CD14-positive monocyte (primary cell): Measurements from ENCODE around the gene CNTN1. TPM values are rescaled to one million over a fixed set of nuclear protein-coding genes. Genes with fewer than 3 reads are reported as not detected.
A peak's percentile ranks its signal among the peaks of the same experiment; 100 is the strongest.

ENCODE experiments used
- DNase-seq, 3 donors: peaks; one replicate each; pipeline ENCODE4 v3.0.0-alpha.2; 2011 to 2022
- H2AFZ ChIP-seq: 2 replicates; pipeline ENCODE4 v1.6.0; 2012; ENCODE audit warnings: mild to moderate bottlenecking, low read depth, low read length, inconsistent platforms; ENCODE audit not compliant: insufficient read depth, poor library complexity, severe bottlenecking
- H3K27ac ChIP-seq, 2 donors: 1 replicate in 1 of 2; 2 replicates in 1 of 2; pipeline ENCODE4 v1.5.1; 2012 to 2013; ENCODE audit warnings: low read length in 2 of 2, control low read depth in 1 of 2, inconsistent platforms in 1 of 2, low read depth in 1 of 2, mild to moderate bottlenecking in 1 of 2
- H3K27me3 ChIP-seq, 2 donors: one replicate each; pipeline versions ENCODE4 v1.6.0 to v1.6.1; 2011 to 2013; ENCODE audit warnings: low read length in 2 of 2; ENCODE audit not compliant: control insufficient read depth in 2 of 2, insufficient read depth in 2 of 2
- H3K36me3 ChIP-seq, 2 donors: replicated peaks in 1 of 2; 1 replicate in 1 of 2; 2 replicates in 1 of 2; pipeline versions ENCODE4 v1.5.1 to v1.6.1; 2012 to 2013; ENCODE audit warnings: low read length in 2 of 2, control low read depth in 1 of 2, inconsistent platforms in 1 of 2, mild to moderate bottlenecking in 1 of 2; ENCODE audit not compliant: insufficient read depth in 2 of 2, control insufficient read depth in 1 of 2
- H3K4me1 ChIP-seq, 2 donors: 1 replicate in 1 of 2; 2 replicates in 1 of 2; pipeline versions ENCODE4 v1.5.1 to v1.6.1; 2012 to 2013; ENCODE audit warnings: low read length in 2 of 2, control low read depth in 1 of 2, inconsistent platforms in 1 of 2, mild to moderate bottlenecking in 1 of 2, moderate library complexity in 1 of 2; ENCODE audit not compliant: insufficient read depth in 2 of 2, control insufficient read depth in 1 of 2
- H3K4me2 ChIP-seq: replicated peaks from 2 replicates; pipeline ENCODE3; 2012; ENCODE audit warnings: low read length, moderate library complexity, mild to moderate bottlenecking; ENCODE audit not compliant: poor library complexity, severe bottlenecking; ENCODE audit errors: extremely low read depth
- H3K4me3 ChIP-seq, 3 experiments: fragments of 200-600 bp in 1 of 3; sonication (generic) in 1 of 3; replicated peaks in 1 of 3; 1 replicate in 2 of 3; 2 replicates in 1 of 3; pipeline ENCODE4 v1.5.1; 2011 to 2013; ENCODE audit warnings: low read length in 3 of 3, mild to moderate bottlenecking in 3 of 3, control low read depth in 2 of 3, low read depth in 2 of 3, inconsistent platforms in 1 of 3, moderate library complexity in 1 of 3
- H3K79me2 ChIP-seq: 2 replicates; pipeline ENCODE4 v1.6.0; 2012; ENCODE audit warnings: mild to moderate bottlenecking, control low read depth, inconsistent platforms, low read length, moderate library complexity; ENCODE audit not compliant: insufficient read depth
- H3K9ac ChIP-seq: 2 replicates; pipeline ENCODE4 v1.6.0; 2017; ENCODE audit warnings: low read length, mild to moderate bottlenecking; ENCODE audit not compliant: insufficient read depth, poor library complexity, severe bottlenecking
- H3K9me3 ChIP-seq, 2 donors: replicated peaks in 1 of 2; 1 replicate in 1 of 2; 2 replicates in 1 of 2; pipeline versions ENCODE4 v1.5.1 to v1.6.1; 2012 to 2013; ENCODE audit warnings: low read length in 2 of 2, control low read depth in 1 of 2; ENCODE audit not compliant: control insufficient read depth in 1 of 2, insufficient read depth in 1 of 2
- H4K20me1 ChIP-seq: 2 replicates; pipeline ENCODE4 v1.6.0; 2012; ENCODE audit warnings: mild to moderate bottlenecking, low read length, control low read depth, moderate library complexity; ENCODE audit not compliant: insufficient read depth
- H3K27ac Mint-ChIP-seq, 7 donors: one replicate each; pipeline ENCODE4 v1.8.0; 2020; ENCODE audit warnings: mild to moderate bottlenecking in 7 of 7, mixed read lengths in 7 of 7, moderate library complexity in 6 of 7, inconsistent platforms in 2 of 7
- H3K27me3 Mint-ChIP-seq, 3 donors: one replicate each; pipeline ENCODE4 v1.8.0; 2021 to 2022; ENCODE audit warnings: low read depth in 3 of 3, mild to moderate bottlenecking in 3 of 3, mixed read lengths in 3 of 3, moderate library complexity in 3 of 3, inconsistent platforms in 1 of 3
- H3K36me3 Mint-ChIP-seq, 2 donors: one replicate each; pipeline ENCODE4 v1.8.0; 2020; ENCODE audit warnings: mixed read lengths in 2 of 2, inconsistent platforms in 1 of 2, mild to moderate bottlenecking in 1 of 2
- H3K4me1 Mint-ChIP-seq: one replicate; pipeline ENCODE4 v1.8.0; 2020; ENCODE audit warnings: mild to moderate bottlenecking, mixed read lengths
- H3K4me3 Mint-ChIP-seq, 2 donors: one replicate each; pipeline ENCODE4 v1.8.0; 2020; ENCODE audit warnings: mild to moderate bottlenecking in 2 of 2, mixed read lengths in 2 of 2, moderate library complexity in 1 of 2
- H3K9me3 Mint-ChIP-seq, 7 donors: one replicate each; pipeline ENCODE4 v1.8.0; 2020 to 2022; ENCODE audit warnings: mixed read lengths in 7 of 7, mild to moderate bottlenecking in 6 of 7, moderate library complexity in 6 of 7, inconsistent platforms in 2 of 7
- CTCF ChIP-seq: fragments of 200-600 bp; IDR thresholded peaks from one replicate; pipeline ENCODE4 v1.8.0; 2022; ENCODE audit warnings: antibody characterized with exemption, mild to moderate bottlenecking
- WGBS: methylation state at CpG from one replicate; pipeline ENCODE4 v1.1.5; 2013; ENCODE audit warnings: missing lambda C conversion rate; ENCODE audit not compliant: insufficient coverage; 5-methylcytosine and 5-hydroxymethylcytosine counted together
- intact Hi-C, 2 donors: fragments of 100-400 bp; cut with micrococcal nuclease; formaldehyde crosslinking; loops; one replicate each; pipeline versions ENCODE4 v1.15.0 to v1.15.1; 2023
- polyA plus RNA-seq, 3 donors: library from polyadenylated mRNA; depleted of rRNA in 1 of 3; unstranded in 2 of 3; stranded (reverse) in 1 of 3; fragments of 300-500 nt in 2 of 3; fragments of >200 nt in 1 of 3; fragmentation: Illumina TruSeq in 2 of 3; gene quantifications; 1 replicate in 2 of 3; 2 replicates in 1 of 3; pipeline ENCODE4 v1.2.3, GENCODE V29; 2012 to 2021

Gene CNTN1
- polyA plus RNA-seq, 3 donors, result not detected

GRCh38 chr12:40921563-40922163 is 229.4 kb downstream of the CNTN1 start:
- H3K4me3 ChIP-seq, result no peak overlapping the region
- no peaks in the 10 kb centered on the region for H3K36me3 ChIP-seq
- no peaks in the 10 kb centered on the region for H3K27me3 ChIP-seq
- H2AFZ ChIP-seq, result no peak overlapping the region
- no peak overlapping the region for H3K9ac ChIP-seq
- no peak for DNase-seq
- H3K9me3 ChIP-seq, result no peaks in the 10 kb centered on the region
- H3K79me2 ChIP-seq, result no peaks in the 10 kb centered on the region
- intact Hi-C loops, result no loop called here
- Mint-ChIP-seq H3K36me3 (no peaks in the 10 kb centered on the region), H3K4me3 (no peak overlapping the region), H3K4me1 (peaks cover 5% of the 10 kb centered on the region), H3K9me3 (no peaks in the 10 kb centered on the region), H3K27ac (no peak overlapping the region), H3K27me3 (peaks cover 0 to 4% (median 3%) of the 10 kb centered on the region in 3 donors)
- H4K20me1 ChIP-seq, result no peaks in the 10 kb centered on the region
- peak; percentile 79 for TF ChIP-seq CTCF
- H3K27ac ChIP-seq, result no peak overlapping the region
- no peak overlapping the region for H3K4me2 ChIP-seq
- no peaks in the 10 kb centered on the region for H3K4me1 ChIP-seq
- no CpG with 5 or more reads among the region's 2 CpGs for WGBS

GRCh38 chr12:40937891-40938290 is 245.7 kb downstream of the CNTN1 start:
- intact Hi-C loops, result no loop called here
- no peaks in the 10 kb centered on the region for H3K36me3 ChIP-seq
- Mint-ChIP-seq H3K4me1 (no peaks in the 10 kb centered on the region), H3K9me3 (no peaks in the 10 kb centered on the region), H3K27ac (no peak overlapping the region), H3K27me3 (peaks cover 0 to 3% (median 0%) of the 10 kb centered on the region in 3 donors), H3K4me3 (no peak overlapping the region), H3K36me3 (no peaks in the 10 kb centered on the region)
- no peak for TF ChIP-seq CTCF
- H3K4me3 ChIP-seq, result no peak overlapping the region
- no peaks in the 10 kb centered on the region for H4K20me1 ChIP-seq
- H2AFZ ChIP-seq, result no peak overlapping the region
- H3K9me3 ChIP-seq, result no peaks in the 10 kb centered on the region
- no peaks in the 10 kb centered on the region for H3K27me3 ChIP-seq
- H3K27ac ChIP-seq, result no peak overlapping the region
- no peak overlapping the region for H3K9ac ChIP-seq
- DNase-seq, result no peak
- WGBS, result 75% methylated on average over 1 of the region's 1 CpG
- H3K4me1 ChIP-seq, result no peaks in the 10 kb centered on the region
- no peak overlapping the region for H3K4me2 ChIP-seq
- H3K79me2 ChIP-seq, result no peaks in the 10 kb centered on the region
